ENCODE data around the gene METTL18.
"Not testable (repeated sequence)": the region's sequence is repeated elsewhere in the genome, so short reads cannot be mapped to it uniquely, and the experiment has no call there.

Gene METTL18

GRCh38 chr1:169794530-169795416 is at the start of gene METTL18:
Gene METTL18, minus strand, starts transcription at chr1:169794907. Its CDS starts 1,212 bp downstream, at chr1:169793695.
- DNase-seq (ENCODE audit: low read depth): peak; percentile 93

GRCh38 chr1:169838942-169839341 is 44.2 kb upstream of the METTL18 start:
- no peak for DNase-seq (ENCODE audit: low read depth)

- DNase-seq (ENCODE audit: low read depth): no peak
Observed at GRCh38 chr1:169836198-169836597, 41.5 kb upstream of the METTL18 start.

GRCh38 chr1:169835647-169836046 is 40.9 kb upstream of the METTL18 start:
- DNase-seq (ENCODE audit: low read depth): no peak

- no peak for DNase-seq (ENCODE audit: low read depth)
Observed at GRCh38 chr1:169834869-169835268, 40.2 kb upstream of the METTL18 start.

- DNase-seq (ENCODE audit: low read depth): peak; percentile 7
Observed at GRCh38 chr1:169833179-169833901, 38.6 kb upstream of the METTL18 start.

- no peak for DNase-seq (ENCODE audit: low read depth)
Observed at GRCh38 chr1:169829671-169830070, 35.0 kb upstream of the METTL18 start.

- DNase-seq (ENCODE audit: low read depth): no peak
Observed at GRCh38 chr1:169824153-169824552, 29.4 kb upstream of the METTL18 start.

- no peak for DNase-seq (ENCODE audit: low read depth)
Observed at GRCh38 chr1:169821500-169821899, 26.8 kb upstream of the METTL18 start.

- no peak for DNase-seq (ENCODE audit: low read depth)
Observed at GRCh38 chr1:169816617-169817016, 21.9 kb upstream of the METTL18 start.

GRCh38 chr1:169814265-169814664 is 19.6 kb upstream of the METTL18 start:
- no peak for DNase-seq (ENCODE audit: low read depth)

GRCh38 chr1:169812131-169812530 is 17.4 kb upstream of the METTL18 start:
- peak; percentile 3 for DNase-seq (ENCODE audit: low read depth)

GRCh38 chr1:169811418-169812035 is 16.8 kb upstream of the METTL18 start:
- DNase-seq (ENCODE audit: low read depth): not testable (repeated sequence)

GRCh38 chr1:169809370-169810095 is 14.8 kb upstream of the METTL18 start:
- peak; percentile 48 for DNase-seq (ENCODE audit: low read depth)

- no peak for DNase-seq (ENCODE audit: low read depth)
Observed at GRCh38 chr1:169804941-169805340, 10.2 kb upstream of the METTL18 start.

GRCh38 chr1:169802888-169803287 is 8.2 kb upstream of the METTL18 start:
- DNase-seq (ENCODE audit: low read depth): no peak

GRCh38 chr1:169797281-169797680 is 2.6 kb upstream of the METTL18 start:
- no peak for DNase-seq (ENCODE audit: low read depth)

GRCh38 chr1:169796274-169796810 is 1.6 kb upstream of the METTL18 start:
- DNase-seq (ENCODE audit: low read depth): no peak

GRCh38 chr1:169795687-169796086 is 980 bp upstream of the METTL18 start:
- no peak for DNase-seq (ENCODE audit: low read depth)

GRCh38 chr1:169793730-169794129 is 977 bp downstream of the METTL18 start:
- no peak for DNase-seq (ENCODE audit: low read depth)

GRCh38 chr1:169788402-169788801 is 6.3 kb downstream of the METTL18 start:
- no peak for DNase-seq (ENCODE audit: low read depth)

- DNase-seq (ENCODE audit: low read depth): no peak
Observed at GRCh38 chr1:169786974-169787373, 7.7 kb downstream of the METTL18 start.
